SK-N-MC (cell line): ENCODE data around the gene SUMO1.

Source experiments
- EZH2 ChIP-seq: fragments of 200-600 bp; sonication (generic); IDR thresholded peaks from one replicate; pipeline ENCODE4 v1.6.1; 2017; ENCODE audit warnings: antibody characterized with exemption
- FOXP2 ChIP-seq: optimal IDR thresholded peaks from 2 replicates; pipeline ENCODE3; 2011; ENCODE audit warnings: mild to moderate bottlenecking, moderate library complexity; ENCODE audit not compliant: insufficient read depth; ENCODE audit errors: extremely low read length, control extremely low read depth
- POLR2AphosphoS5 ChIP-seq: IDR thresholded peaks from 2 replicates; pipeline ENCODE4 v1.6.1; 2012; ENCODE audit warnings: mild to moderate bottlenecking, low read depth, low read length, borderline replicate concordance

DNA sequence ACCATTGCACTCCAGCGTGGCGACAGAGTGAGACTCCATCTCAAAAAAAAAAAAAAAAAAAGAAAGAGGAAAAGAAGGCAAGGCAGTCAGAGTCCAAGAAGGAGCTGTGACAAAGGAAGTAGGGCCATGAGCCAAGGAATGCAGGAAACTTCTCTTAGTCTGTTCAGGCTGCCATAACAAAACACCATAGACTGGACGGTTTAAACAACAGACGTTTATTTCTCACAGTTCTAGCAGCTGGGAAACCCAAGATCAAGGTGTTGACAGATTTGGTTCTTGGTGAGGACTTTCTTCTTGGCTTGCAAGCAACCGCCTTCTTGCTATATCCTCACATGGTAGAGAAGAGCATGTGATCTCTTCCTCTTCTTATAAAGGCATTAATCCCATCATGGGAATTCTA is 13.1 kb upstream of the SUMO1 start:
- no peak for TF ChIP-seq POLR2AphosphoS5
- TF ChIP-seq EZH2: no peak
- TF ChIP-seq FOXP2: no peak
